AG09309 (cell line): ENCODE data around the gene KRT79.

Experiments used
- DNase-seq: peaks from one replicate; pipeline ENCODE4 v3.0.0-alpha.2; 2010; ENCODE audit warnings: low read depth
- H3K4me3 ChIP-seq: 2 replicates; pipeline ENCODE4 v1.5.1; 2011; ENCODE audit warnings: mild to moderate bottlenecking, low read depth, low read length, moderate library complexity; ENCODE audit not compliant: control insufficient read depth
- CTCF ChIP-seq: IDR thresholded peaks from 2 replicates; pipeline ENCODE4 v1.5.1; 2011; ENCODE audit warnings: mild to moderate bottlenecking, low read depth, low read length, inconsistent platforms; ENCODE audit not compliant: insufficient read depth, control insufficient read depth; ENCODE audit errors: missing control alignments

KRT79 gene

GRCh38 chr12:52776913-52777395 is 57.2 kb downstream of the KRT79 start, which contains the start of gene KRT76:
TSS of gene KRT76 (minus strand) at chr12:52777345. CDS start at chr12:52777291, 54 bp downstream.
- TF ChIP-seq CTCF: no peak
- DNase-seq: no peak
- H3K4me3 ChIP-seq: no peak within 1 kb of the TSS

- no peak for DNase-seq
- H3K4me3 ChIP-seq: no peak overlapping the region
- no peak for TF ChIP-seq CTCF
These were observed 57.7 kb downstream of the KRT79 start for GRCh38 chr12:52776435-52776834.

GRCh38 chr12:52774629-52775250 is 59.4 kb downstream of the KRT79 start:
- no peak for DNase-seq
- no peak overlapping the region for H3K4me3 ChIP-seq
- no peak for TF ChIP-seq CTCF

- no peak for DNase-seq
- no peak for TF ChIP-seq CTCF
- H3K4me3 ChIP-seq: no peak overlapping the region
These were observed 61.3 kb downstream of the KRT79 start for GRCh38 chr12:52772772-52773171.

GRCh38 chr12:52772188-52772587 is 61.9 kb downstream of the KRT79 start:
- DNase-seq: no peak
- H3K4me3 ChIP-seq: no peak overlapping the region
- TF ChIP-seq CTCF: no peak

- TF ChIP-seq CTCF: no peak
- no peak for DNase-seq
- no peak overlapping the region for H3K4me3 ChIP-seq
These were observed 62.6 kb downstream of the KRT79 start for GRCh38 chr12:52771505-52771904.
